GM19099 (cell line): Measurements from ENCODE around the gene CTIF.

ENCODE experiments used
- POLR2A ChIP-seq: IDR thresholded peaks from 3 replicates; pipeline ENCODE4 v1.6.1; 2011; ENCODE audit warnings: low read depth; ENCODE audit not compliant: insufficient read length; ENCODE audit errors: extremely low read depth

Gene CTIF

GRCh38 chr18:48643262-48643661, 104.4 kb downstream of the CTIF start:
- TF ChIP-seq POLR2A = no peak

GRCh38 chr18:48644029-48644428, 105.2 kb downstream of the CTIF start:
- TF ChIP-seq POLR2A = no peak

- no peak for TF ChIP-seq POLR2A
Measured at GRCh38 chr18:48645427-48646002, 106.7 kb downstream of the CTIF start.

- TF ChIP-seq POLR2A = no peak
Measured at GRCh38 chr18:48646976-48647375, 108.1 kb downstream of the CTIF start.

GRCh38 chr18:48649231-48649630, 110.4 kb downstream of the CTIF start:
- TF ChIP-seq POLR2A = no peak

GRCh38 chr18:48655508-48655907, 116.7 kb downstream of the CTIF start:
- TF ChIP-seq POLR2A = no peak

- TF ChIP-seq POLR2A = no peak
Measured at GRCh38 chr18:48656176-48656575, 117.3 kb downstream of the CTIF start.

- TF ChIP-seq POLR2A = no peak
Measured at GRCh38 chr18:48656582-48656981, 117.8 kb downstream of the CTIF start.

GRCh38 chr18:48657447-48658120, 118.8 kb downstream of the CTIF start:
- TF ChIP-seq POLR2A = no peak

GRCh38 chr18:48658721-48659120, 119.9 kb downstream of the CTIF start:
- TF ChIP-seq POLR2A = no peak

- no peak for TF ChIP-seq POLR2A
Measured at GRCh38 chr18:48659188-48660009, 120.6 kb downstream of the CTIF start.

GRCh38 chr18:48660346-48661228, 121.8 kb downstream of the CTIF start:
- TF ChIP-seq POLR2A = no peak

GRCh38 chr18:48661421-48661820, 122.6 kb downstream of the CTIF start:
- TF ChIP-seq POLR2A = no peak

GRCh38 chr18:48662011-48662661, 123.3 kb downstream of the CTIF start:
- no peak for TF ChIP-seq POLR2A
